ENCODE data around the gene SFTPB.
"Not testable (repeated sequence)": the region's sequence is repeated elsewhere in the genome, so short reads cannot be mapped to it uniquely, and the experiment has no call there.

SFTPB gene

DNA sequence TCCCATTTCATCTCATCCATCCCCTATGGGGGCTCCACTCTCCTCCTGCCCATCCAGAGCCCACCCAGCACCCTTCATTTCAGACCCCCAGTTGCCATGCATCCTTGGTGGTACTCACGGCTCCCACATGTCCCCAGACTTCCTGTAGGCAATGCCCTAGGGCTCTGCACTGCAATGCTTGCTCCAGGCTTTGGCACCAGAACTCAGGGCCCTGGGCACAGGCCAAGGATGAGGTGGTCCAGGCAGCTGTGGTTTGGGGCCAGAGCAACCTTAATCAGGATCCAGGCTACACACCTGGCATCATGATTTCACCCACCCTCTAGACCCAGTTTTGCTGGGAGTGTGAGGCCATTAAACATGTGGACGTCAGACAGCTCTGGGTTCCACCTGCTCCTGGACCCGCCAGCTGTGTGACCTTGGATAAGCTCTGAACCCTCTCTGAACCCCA, 414 bp downstream of the SFTPB start:
- Histone ChIP-seq H3K9me3 (ENCODE audit: control insufficient read depth in 1 of 2, low read length in 2 of 2) (no peaks in the 10 kb centered on the region), H3K4me1 (ENCODE audit: control insufficient read depth in 1 of 2, insufficient read depth in 2 of 2, low read length in 2 of 2) (no peaks in the 10 kb centered on the region), H3K36me3 (ENCODE audit: control insufficient read depth in 1 of 2, insufficient read depth in 2 of 2, low read length in 2 of 2) (no peaks in the 10 kb centered on the region), H3K27me3 (ENCODE audit: control insufficient read depth in 1 of 2, insufficient read depth in 2 of 2, low read length in 2 of 2) (no peaks in the 10 kb centered on the region), H3K27ac (ENCODE audit: low read depth, low read length) (no peak overlapping the region), H3K9ac (ENCODE audit: low read depth in 1 of 2, low read length in 2 of 2) (no peak overlapping the region), H3K4me3 (ENCODE audit: low read depth in 1 of 2, low read length in 2 of 2) (no peak overlapping the region)

- Histone ChIP-seq H3K36me3 (ENCODE audit: control insufficient read depth in 1 of 2, insufficient read depth in 2 of 2, low read length in 2 of 2) (no peaks in the 10 kb centered on the region), H3K9me3 (ENCODE audit: control insufficient read depth in 1 of 2, low read length in 2 of 2) (no peaks in the 10 kb centered on the region), H3K27ac (ENCODE audit: low read depth, low read length) (no peak overlapping the region), H3K9ac (ENCODE audit: low read depth in 1 of 2, low read length in 2 of 2) (no peak overlapping the region), H3K4me3 (ENCODE audit: low read depth in 1 of 2, low read length in 2 of 2) (no peak overlapping the region), H3K4me1 (ENCODE audit: control insufficient read depth in 1 of 2, insufficient read depth in 2 of 2, low read length in 2 of 2) (no peaks in the 10 kb centered on the region), H3K27me3 (ENCODE audit: control insufficient read depth in 1 of 2, insufficient read depth in 2 of 2, low read length in 2 of 2) (no peaks in the 10 kb centered on the region)
Measured at GRCh38 chr2:85666435-85667316, 1.3 kb downstream of the SFTPB start.

GRCh38 chr2:85666016-85666415, 2.0 kb downstream of the SFTPB start:
- Histone ChIP-seq H3K4me1 (ENCODE audit: control insufficient read depth in 1 of 2, insufficient read depth in 2 of 2, low read length in 2 of 2) (no peaks in the 10 kb centered on the region), H3K27me3 (ENCODE audit: control insufficient read depth in 1 of 2, insufficient read depth in 2 of 2, low read length in 2 of 2) (no peaks in the 10 kb centered on the region), H3K27ac (ENCODE audit: low read depth, low read length) (no peak overlapping the region), H3K4me3 (ENCODE audit: low read depth in 1 of 2, low read length in 2 of 2) (no peak overlapping the region), H3K9ac (ENCODE audit: low read depth in 1 of 2, low read length in 2 of 2) (no peak overlapping the region), H3K9me3 (ENCODE audit: control insufficient read depth in 1 of 2, low read length in 2 of 2) (no peaks in the 10 kb centered on the region), H3K36me3 (ENCODE audit: control insufficient read depth in 1 of 2, insufficient read depth in 2 of 2, low read length in 2 of 2) (no peaks in the 10 kb centered on the region)

GRCh38 chr2:85665264-85665937, 2.6 kb downstream of the SFTPB start:
- no peak overlapping the region for H3K27ac ChIP-seq (ENCODE audit: low read depth, low read length)
- H3K4me1 ChIP-seq (ENCODE audit: control insufficient read depth in 1 of 2, insufficient read depth in 2 of 2, low read length in 2 of 2) = no peaks in the 10 kb centered on the region
- H3K27me3 ChIP-seq (ENCODE audit: control insufficient read depth in 1 of 2, insufficient read depth in 2 of 2, low read length in 2 of 2) = no peaks in the 10 kb centered on the region
- H3K4me3 ChIP-seq (ENCODE audit: low read depth in 1 of 2, low read length in 2 of 2) = no peak overlapping the region
- no peaks in the 10 kb centered on the region for H3K9me3 ChIP-seq (ENCODE audit: control insufficient read depth in 1 of 2, low read length in 2 of 2)
- H3K36me3 ChIP-seq (ENCODE audit: control insufficient read depth in 1 of 2, insufficient read depth in 2 of 2, low read length in 2 of 2) = no peaks in the 10 kb centered on the region
- H3K9ac ChIP-seq (ENCODE audit: low read depth in 1 of 2, low read length in 2 of 2) = no peak overlapping the region

- Histone ChIP-seq H3K36me3 (ENCODE audit: control insufficient read depth in 1 of 2, insufficient read depth in 2 of 2, low read length in 2 of 2) (peaks cover 0 to 3% of the 10 kb centered on the region in 2 donors), H3K27me3 (ENCODE audit: control insufficient read depth in 1 of 2, insufficient read depth in 2 of 2, low read length in 2 of 2) (no peaks in the 10 kb centered on the region), H3K27ac (ENCODE audit: low read depth, low read length) (no peak overlapping the region), H3K4me1 (ENCODE audit: control insufficient read depth in 1 of 2, insufficient read depth in 2 of 2, low read length in 2 of 2) (no peaks in the 10 kb centered on the region), H3K9me3 (ENCODE audit: control insufficient read depth in 1 of 2, low read length in 2 of 2) (no peaks in the 10 kb centered on the region), H3K9ac (ENCODE audit: low read depth in 1 of 2, low read length in 2 of 2) (no peak overlapping the region), H3K4me3 (ENCODE audit: low read depth in 1 of 2, low read length in 2 of 2) (no peak overlapping the region)
Measured at GRCh38 chr2:85663594-85664565, 4.1 kb downstream of the SFTPB start.

- no peaks in the 10 kb centered on the region for H3K27me3 ChIP-seq (ENCODE audit: control insufficient read depth in 1 of 2, insufficient read depth in 2 of 2, low read length in 2 of 2)
- peaks cover 0 to 4% of the 10 kb centered on the region in 2 donors for H3K36me3 ChIP-seq (ENCODE audit: control insufficient read depth in 1 of 2, insufficient read depth in 2 of 2, low read length in 2 of 2)
- H3K9ac ChIP-seq (ENCODE audit: low read depth in 1 of 2, low read length in 2 of 2) = no peak overlapping the region
- H3K27ac ChIP-seq (ENCODE audit: low read depth, low read length) = no peak overlapping the region
- H3K4me1 ChIP-seq (ENCODE audit: control insufficient read depth in 1 of 2, insufficient read depth in 2 of 2, low read length in 2 of 2) = no peaks in the 10 kb centered on the region
- H3K9me3 ChIP-seq (ENCODE audit: control insufficient read depth in 1 of 2, low read length in 2 of 2) = no peaks in the 10 kb centered on the region
- no peak overlapping the region for H3K4me3 ChIP-seq (ENCODE audit: low read depth in 1 of 2, low read length in 2 of 2)
Measured at GRCh38 chr2:85662899-85663593, 5.0 kb downstream of the SFTPB start.

DNA sequence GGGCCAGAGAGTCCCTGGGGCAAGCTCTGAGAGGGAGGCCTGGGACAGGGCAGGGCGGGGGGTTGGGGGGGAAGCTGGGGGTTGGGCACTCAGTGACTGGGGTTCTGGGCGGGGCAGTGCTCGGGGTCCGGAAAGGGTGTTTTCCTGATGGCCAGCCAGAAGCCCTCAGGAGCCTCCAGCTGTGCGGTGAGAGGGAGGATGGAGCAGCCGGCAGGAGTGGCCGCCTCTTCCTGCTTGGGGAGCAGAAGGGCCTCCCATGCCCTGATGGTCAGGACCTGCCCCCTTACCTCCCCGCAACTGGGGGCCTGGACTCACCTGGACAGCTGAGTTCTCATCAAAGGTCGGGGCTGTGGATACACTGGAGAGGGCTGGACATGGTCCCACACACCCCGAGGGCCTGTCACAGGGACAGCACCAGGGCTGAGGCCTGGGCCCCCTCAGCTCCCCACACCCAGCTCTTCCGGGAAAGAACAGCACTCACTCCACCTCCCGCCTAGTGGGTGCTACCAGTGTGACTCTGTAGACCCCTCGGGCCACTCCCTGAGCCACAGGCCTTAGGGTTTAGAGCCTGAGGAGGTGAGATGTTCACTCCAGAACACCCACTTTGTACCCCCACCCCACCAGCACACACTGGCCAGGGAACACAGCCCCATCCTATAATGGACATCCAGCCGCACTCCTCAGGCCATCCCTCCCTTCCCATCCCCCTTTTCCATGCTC, 6.7 kb downstream of the SFTPB start:
- Histone ChIP-seq H3K9ac (ENCODE audit: low read depth in 1 of 2, low read length in 2 of 2) (no peak overlapping the region), H3K36me3 (ENCODE audit: control insufficient read depth in 1 of 2, insufficient read depth in 2 of 2, low read length in 2 of 2) (peaks cover 0 to 4% of the 10 kb centered on the region in 2 donors), H3K4me1 (ENCODE audit: control insufficient read depth in 1 of 2, insufficient read depth in 2 of 2, low read length in 2 of 2) (no peaks in the 10 kb centered on the region), H3K27ac (ENCODE audit: low read depth, low read length) (no peak overlapping the region), H3K27me3 (ENCODE audit: control insufficient read depth in 1 of 2, insufficient read depth in 2 of 2, low read length in 2 of 2) (no peaks in the 10 kb centered on the region), H3K4me3 (ENCODE audit: low read depth in 1 of 2, low read length in 2 of 2) (no peak overlapping the region), H3K9me3 (ENCODE audit: control insufficient read depth in 1 of 2, low read length in 2 of 2) (no peaks in the 10 kb centered on the region)

DNA sequence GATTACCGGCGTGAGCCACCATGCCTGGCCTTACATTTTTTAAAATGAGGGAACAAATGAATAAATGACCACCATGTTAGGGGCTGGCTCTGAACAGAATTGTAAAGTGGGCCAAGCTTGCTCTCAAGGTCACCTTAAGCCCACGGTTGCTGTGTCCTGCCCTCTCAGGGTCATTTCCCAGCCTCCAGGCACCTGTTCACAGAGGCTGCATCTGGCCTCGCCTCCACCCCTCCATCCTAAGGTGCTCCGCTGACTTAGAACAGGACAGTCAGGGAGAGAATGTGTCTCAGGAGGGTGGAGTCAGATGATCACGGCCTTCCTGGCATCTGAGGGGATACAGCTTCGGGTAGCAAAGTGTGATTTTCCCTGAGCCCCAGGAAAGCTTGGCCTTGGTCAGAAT, 7.3 kb downstream of the SFTPB start:
- H3K27me3 ChIP-seq (ENCODE audit: control insufficient read depth in 1 of 2, insufficient read depth in 2 of 2, low read length in 2 of 2) = no peaks in the 10 kb centered on the region
- no peak overlapping the region for H3K9ac ChIP-seq (ENCODE audit: low read depth in 1 of 2, low read length in 2 of 2)
- no peaks in the 10 kb centered on the region for H3K4me1 ChIP-seq (ENCODE audit: control insufficient read depth in 1 of 2, insufficient read depth in 2 of 2, low read length in 2 of 2)
- H3K36me3 ChIP-seq (ENCODE audit: control insufficient read depth in 1 of 2, insufficient read depth in 2 of 2, low read length in 2 of 2) = peaks cover 0 to 10% of the 10 kb centered on the region in 2 donors
- no peak overlapping the region for H3K4me3 ChIP-seq (ENCODE audit: low read depth in 1 of 2, low read length in 2 of 2)
- no peaks in the 10 kb centered on the region for H3K9me3 ChIP-seq (ENCODE audit: control insufficient read depth in 1 of 2, low read length in 2 of 2)
- no peak overlapping the region for H3K27ac ChIP-seq (ENCODE audit: low read depth, low read length)

- not testable (repeated sequence) for H3K27me3 ChIP-seq (ENCODE audit: control insufficient read depth in 1 of 2, insufficient read depth in 2 of 2, low read length in 2 of 2); H3K9me3 ChIP-seq (ENCODE audit: control insufficient read depth in 1 of 2, low read length in 2 of 2); H3K27ac ChIP-seq (ENCODE audit: low read depth, low read length); H3K4me3 ChIP-seq (ENCODE audit: low read depth in 1 of 2, low read length in 2 of 2); H3K4me1 ChIP-seq (ENCODE audit: control insufficient read depth in 1 of 2, insufficient read depth in 2 of 2, low read length in 2 of 2); H3K9ac ChIP-seq (ENCODE audit: low read depth in 1 of 2, low read length in 2 of 2)
- peaks cover 0 to 13% of the 10 kb centered on the region in 2 donors for H3K36me3 ChIP-seq (ENCODE audit: control insufficient read depth in 1 of 2, insufficient read depth in 2 of 2, low read length in 2 of 2)
Measured at GRCh38 chr2:85660301-85660700, 7.7 kb downstream of the SFTPB start.
